Right hindlimb (tissue), 1 donor: ENCODE measurements around the gene SFTPB.

ENCODE experiments used
- DNase-seq: peaks from one replicate; pipeline ENCODE4 v3.0.0-alpha.2; 2018

The SFTPB gene

GRCh38 chr2:85702172-85702571, 34.2 kb upstream of the SFTPB start:
- no peak for DNase-seq

- DNase-seq = no peak
Measured at GRCh38 chr2:85699325-85699724, 31.3 kb upstream of the SFTPB start.

- DNase-seq = no peak
Measured at GRCh38 chr2:85698880-85699254, 30.9 kb upstream of the SFTPB start.

- no peak for DNase-seq
Measured at GRCh38 chr2:85698184-85698879, 30.3 kb upstream of the SFTPB start.

- DNase-seq = no peak
Measured at GRCh38 chr2:85697716-85698115, 29.7 kb upstream of the SFTPB start.

- DNase-seq = no peak
Measured at GRCh38 chr2:85697096-85697495, 29.1 kb upstream of the SFTPB start.

GRCh38 chr2:85695691-85696668, 28.0 kb upstream of the SFTPB start:
- DNase-seq = no peak

GRCh38 chr2:85695121-85695520, 27.1 kb upstream of the SFTPB start:
- no peak for DNase-seq

- no peak for DNase-seq
Measured at GRCh38 chr2:85694052-85695025, 26.3 kb upstream of the SFTPB start, which contains the start of gene GNLY. Gene GNLY (plus strand): TSS chr2:85694358. CDS start chr2:85694419, 61 bp downstream.

GRCh38 chr2:85692039-85692645, 24.1 kb upstream of the SFTPB start:
- DNase-seq = no peak

- DNase-seq = no peak
Measured at GRCh38 chr2:85690932-85691331, 22.9 kb upstream of the SFTPB start.

GRCh38 chr2:85684806-85685205, 16.8 kb upstream of the SFTPB start:
- DNase-seq = no peak

GRCh38 chr2:85684380-85684779, 16.4 kb upstream of the SFTPB start:
- no peak for DNase-seq

GRCh38 chr2:85682378-85682777, 14.4 kb upstream of the SFTPB start:
- DNase-seq = no peak

- DNase-seq = no peak
Measured at GRCh38 chr2:85681776-85682175, 13.8 kb upstream of the SFTPB start.

GRCh38 chr2:85681372-85681763, 13.4 kb upstream of the SFTPB start:
- DNase-seq = no peak

GRCh38 chr2:85680707-85681371, 12.8 kb upstream of the SFTPB start:
- no peak for DNase-seq

GRCh38 chr2:85678794-85679672, 11.0 kb upstream of the SFTPB start:
- peak; percentile 80 for DNase-seq

GRCh38 chr2:85678377-85678776, 10.4 kb upstream of the SFTPB start:
- DNase-seq = no peak

- no peak for DNase-seq
Measured at GRCh38 chr2:85675866-85676548, 8.0 kb upstream of the SFTPB start.
